Activated T-cell treated with anti-CD3 and anti-CD28 coated beads for 1 hour (primary cell): ENCODE results near the gene CTNNB1.

Experiments
- DNase-seq: peaks from one replicate; pipeline ENCODE4 v3.0.0-alpha.2; 2020; ENCODE audit warnings: low read depth

Gene CTNNB1

GRCh38 chr3:41220906-41221677 lies 21.8 kb downstream of the CTNNB1 start:
- DNase-seq: no peak

GRCh38 chr3:41222012-41222411 lies 22.7 kb downstream of the CTNNB1 start:
- no peak for DNase-seq

GRCh38 chr3:41222501-41222900 lies 23.2 kb downstream of the CTNNB1 start:
- DNase-seq: no peak

- no peak for DNase-seq
These were observed 23.8 kb downstream of the CTNNB1 start for GRCh38 chr3:41223078-41223477.

GRCh38 chr3:41223691-41224090 lies 24.4 kb downstream of the CTNNB1 start:
- DNase-seq: no peak

- DNase-seq: no peak
These were observed 25.0 kb downstream of the CTNNB1 start for GRCh38 chr3:41224120-41224806.

- DNase-seq: no peak
These were observed 35.8 kb downstream of the CTNNB1 start for GRCh38 chr3:41234823-41235721.

- DNase-seq: no peak
These were observed 36.9 kb downstream of the CTNNB1 start for GRCh38 chr3:41236228-41236627.

GRCh38 chr3:41237907-41238306 lies 38.6 kb downstream of the CTNNB1 start:
- DNase-seq: no peak

GRCh38 chr3:41239587-41239986 lies 40.3 kb downstream of the CTNNB1 start:
- no peak for DNase-seq

GRCh38 chr3:41241161-41241560 lies 41.9 kb downstream of the CTNNB1 start:
- no peak for DNase-seq

- DNase-seq: no peak
These were observed 42.7 kb downstream of the CTNNB1 start for GRCh38 chr3:41241800-41242571.

- no peak for DNase-seq
These were observed 43.9 kb downstream of the CTNNB1 start for GRCh38 chr3:41243183-41243582.

GRCh38 chr3:41244620-41245336 lies 45.5 kb downstream of the CTNNB1 start:
- no peak for DNase-seq

GRCh38 chr3:41247055-41248004 lies 48.0 kb downstream of the CTNNB1 start:
- no peak for DNase-seq

GRCh38 chr3:41248525-41248924 lies 49.2 kb downstream of the CTNNB1 start:
- DNase-seq: no peak

- DNase-seq: no peak
These were observed 50.0 kb downstream of the CTNNB1 start for GRCh38 chr3:41249318-41249717.

GRCh38 chr3:41250825-41251224 lies 51.5 kb downstream of the CTNNB1 start:
- DNase-seq: no peak

- DNase-seq: no peak
These were observed 52.3 kb downstream of the CTNNB1 start for GRCh38 chr3:41251593-41251992.

- no peak for DNase-seq
These were observed 59.0 kb downstream of the CTNNB1 start for GRCh38 chr3:41258239-41258800.
